ENCODE results near the gene VPS26C. TPM values are rescaled to one million over a fixed set of nuclear protein-coding genes. Genes with fewer than 3 reads are reported as not detected.

The VPS26C gene
- total and polyA plus RNA-seq, 2 of the 13 experiments (the other 11 are each of a cell fraction or from before 2014, with no cell fraction given) = 30.3 to 39.7 TPM

- TF ChIP-seq, protein P1, sequence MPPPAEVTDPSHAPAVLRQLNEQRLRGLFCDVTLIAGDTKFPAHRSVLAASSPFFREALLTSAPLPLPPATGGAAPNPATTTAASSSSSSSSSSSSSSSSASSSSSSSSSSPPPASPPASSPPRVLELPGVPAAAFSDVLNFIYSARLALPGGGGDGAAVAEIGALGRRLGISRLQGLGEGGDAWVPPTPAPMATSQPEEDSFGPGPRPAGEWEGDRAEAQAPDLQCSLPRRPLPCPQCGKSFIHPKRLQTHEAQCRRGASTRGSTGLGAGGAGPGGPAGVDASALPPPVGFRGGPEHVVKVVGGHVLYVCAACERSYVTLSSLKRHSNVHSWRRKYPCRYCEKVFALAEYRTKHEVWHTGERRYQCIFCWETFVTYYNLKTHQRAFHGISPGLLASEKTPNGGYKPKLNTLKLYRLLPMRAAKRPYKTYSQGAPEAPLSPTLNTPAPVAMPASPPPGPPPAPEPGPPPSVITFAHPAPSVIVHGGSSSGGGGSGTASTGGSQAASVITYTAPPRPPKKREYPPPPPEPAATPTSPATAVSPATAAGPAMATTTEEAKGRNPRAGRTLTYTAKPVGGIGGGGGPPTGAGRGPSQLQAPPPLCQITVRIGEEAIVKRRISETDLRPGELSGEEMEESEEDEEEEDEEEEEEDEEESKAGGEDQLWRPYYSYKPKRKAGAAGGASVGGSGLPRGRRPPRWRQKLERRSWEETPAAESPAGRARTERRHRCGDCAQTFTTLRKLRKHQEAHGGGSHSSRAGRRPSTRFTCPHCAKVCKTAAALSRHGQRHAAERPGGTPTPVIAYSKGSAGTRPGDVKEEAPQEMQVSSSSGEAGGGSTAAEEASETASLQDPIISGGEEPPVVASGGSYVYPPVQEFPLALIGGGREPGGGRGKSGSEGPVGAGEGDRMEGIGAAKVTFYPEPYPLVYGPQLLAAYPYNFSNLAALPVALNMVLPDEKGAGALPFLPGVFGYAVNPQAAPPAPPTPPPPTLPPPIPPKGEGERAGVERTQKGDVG (CRISPR knock-in tag; IDR thresholded peaks at IDR 0.05; ENCODE audit: borderline replicate concordance) = no peak
- TF ChIP-seq NFKBIZ (CRISPR knock-in tag; IDR thresholded peaks at IDR 0.05) (no peak), TRIM22 (IDR thresholded peaks at IDR 0.05) (no peak), ZFP82 (CRISPR knock-in tag; IDR thresholded peaks at IDR 0.05; ENCODE audit: borderline replicate concordance) (no peak), DMTF1 (CRISPR knock-in tag; IDR thresholded peaks at IDR 0.05) (no peak), PAX8 (CRISPR knock-in tag; IDR thresholded peaks at IDR 0.05; ENCODE audit: borderline replicate concordance) (0 out of 2 replicates have a peak, but pooled peaks have one; percentile 57), ZNF281 (CRISPR knock-in tag; IDR thresholded peaks at IDR 0.05; ENCODE audit: borderline replicate concordance) (peak; percentile 29; the same call in 1 of the 2 replicates), ZFAT (CRISPR knock-in tag; conservative IDR thresholded peaks at IDR 0.05) (no peak), GATAD1 (CRISPR knock-in tag; IDR thresholded peaks at IDR 0.05) (peak; percentile 92), ZNF382 (CRISPR knock-in tag; IDR thresholded peaks at IDR 0.05; ENCODE audit: borderline replicate concordance) (no peak), MYNN (CRISPR knock-in tag; IDR thresholded peaks at IDR 0.05; ENCODE audit: low read depth) (no peak), GTF3A (CRISPR knock-in tag; conservative IDR thresholded peaks at IDR 0.05) (no peak), ZMAT3 (CRISPR knock-in tag; conservative IDR thresholded peaks at IDR 0.05) (0 out of 2 replicates have a peak, but pooled peaks have one; percentile 64)
- TF ChIP-seq, protein P2, sequence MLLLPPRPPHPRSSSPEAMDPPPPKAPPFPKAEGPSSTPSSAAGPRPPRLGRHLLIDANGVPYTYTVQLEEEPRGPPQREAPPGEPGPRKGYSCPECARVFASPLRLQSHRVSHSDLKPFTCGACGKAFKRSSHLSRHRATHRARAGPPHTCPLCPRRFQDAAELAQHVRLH (CRISPR knock-in tag; IDR thresholded peaks at IDR 0.05; ENCODE audit: borderline replicate concordance, low read depth) = peak; percentile 91; the same call in 1 of the 2 replicates
Observed at GRCh38 chr21:37220981-37221664, 46.0 kb downstream of the VPS26C start (continued).

Data from HepG2 (cell line).